ENCODE results near the gene STK31.

- TF ChIP-seq CTCF (IDR thresholded peaks at IDR 0.05) (no peak), POLR2A (IDR thresholded peaks at IDR 0.05) (no peak), POLR2AphosphoS5 (IDR thresholded peaks at IDR 0.05) (no peak)
Measured at GRCh38 chr7:23746629-23747028, 36.6 kb downstream of the STK31 start.
